Stomach (tissue), 9 donors: Measurements from ENCODE around the gene HS6ST3. TPM values are rescaled to one million over a fixed set of nuclear protein-coding genes. Genes with fewer than 3 reads are reported as not detected.

Experiments
- DNase-seq, 2 donors: peaks; one replicate each; pipeline versions ENCODE4 v3.0.0 to v3.0.0-alpha.2; 2013 to 2019
- H3K27ac ChIP-seq, 5 donors: fragments of 200-600 bp in 4 of 5; sonication (generic) in 4 of 5; one replicate each; pipeline ENCODE4 v1.5.1; 2013 to 2019; ENCODE audit warnings: mild to moderate bottlenecking in 1 of 5, moderate library complexity in 1 of 5
- H3K27me3 ChIP-seq, 3 donors: fragments of 200-600 bp; sonication (generic); one replicate each; pipeline ENCODE4 v1.5.1; 2017 to 2019; ENCODE audit warnings: mixed run types in 1 of 3
- H3K36me3 ChIP-seq, 4 donors: fragments of 200-600 bp; sonication (generic); 1 replicate in 3 of 4; 2 replicates in 1 of 4; pipeline ENCODE4 v1.5.1; 2016 to 2019
- H3K4me1 ChIP-seq, 4 donors: fragments of 200-600 bp; sonication (generic); one replicate each; pipeline ENCODE4 v1.5.1; 2016 to 2019
- H3K4me3 ChIP-seq, 4 donors: fragments of 200-600 bp; sonication (generic) in 3 of 4; one replicate each; pipeline ENCODE4 v1.5.1; 2016 to 2019; ENCODE audit warnings: mild to moderate bottlenecking in 1 of 4
- H3K9me3 ChIP-seq, 4 donors: fragments of 200-600 bp; sonication (generic); one replicate each; pipeline ENCODE4 v1.5.1; 2016 to 2019
- EP300 ChIP-seq: sonication (generic); formaldehyde crosslinking; IDR thresholded peaks from one replicate; pipeline ENCODE4 v1.6.1; 2017; ENCODE audit warnings: antibody characterized with exemption
- POLR2A ChIP-seq, 4 donors: fragments of 450-650 bp; IDR thresholded peaks; one replicate each; pipeline ENCODE4 v1.6.1; 2016; ENCODE audit warnings: antibody characterized with exemption in 4 of 4, control low read depth in 2 of 4, mild to moderate bottlenecking in 1 of 4, moderate library complexity in 1 of 4
- POLR2AphosphoS5 ChIP-seq, 3 donors: sonication (generic); formaldehyde crosslinking; IDR thresholded peaks; one replicate each; pipeline ENCODE4 v1.6.1; 2016; ENCODE audit warnings: antibody characterized with exemption in 3 of 3
- WGBS, 5 donors: extraction: QIAGEN DNeasy Blood & Tissue Kit in 3 of 5; methylation state at CpG; one replicate each; pipeline versions ENCODE4 v1.1.5 to v1.1.7; 2013 to 2018; 5-methylcytosine and 5-hydroxymethylcytosine counted together
- intact Hi-C: fragments of 100-400 bp; cut with DNase I; formaldehyde crosslinking; loops from one replicate; pipeline ENCODE4 v1.15.1; 2023; ENCODE audit warnings: low total_unique reads
- polyA plus RNA-seq, 3 donors: library from polyadenylated mRNA; stranded (reverse); fragments of 200-250 nt; gene quantifications; one replicate each; pipeline ENCODE4 v1.2.3, GENCODE V29; 2013
- total RNA-seq, 5 donors: library from RNA; depleted of rRNA; stranded (reverse); fragments of >200 nt; gene quantifications; one replicate each; pipeline versions ENCODE4 v1.1.0 to v1.2.3, GENCODE V29; 2014 to 2016
- TF ChIP-seq, protein P1 (sequence below), 7 experiments: fragments of 450-650 bp in 4 of 7; fragments of 200-600 bp in 3 of 7; sonication (generic) in 3 of 7; IDR thresholded peaks; one replicate each; pipeline ENCODE4 v1.5.1; 2016 to 2019; ENCODE audit warnings: antibody characterized with exemption in 7 of 7, control low read depth in 2 of 7, mild to moderate bottlenecking in 1 of 7
- donor health status: healthy with polysubstance abuse.
- donor health status: Bipolar disorder and iron deficiency.
- donor health status: healthy.

HS6ST3 gene
- total and polyA plus RNA-seq, 8 donors: 0.15 to 4.0 (median 0.75) TPM; not detected in 1

GRCh38 chr13:96431044-96431581 lies 341.2 kb downstream of the HS6ST3 start:
- no peak overlapping the region for H3K4me3 ChIP-seq
- H3K27me3 ChIP-seq: no peaks in the 10 kb centered on the region
- WGBS, 5 donors: 76 to 96% (median 88%) methylated on average over 4 to 5 of the region's 5 CpGs
- H3K27ac ChIP-seq: no peak overlapping the region
- TF ChIP-seq POLR2A (IDR thresholded peaks at IDR 0.05): no peak
- no peak for TF ChIP-seq POLR2AphosphoS5 (IDR thresholded peaks at IDR 0.05)
- TF ChIP-seq EP300: no peak
- TF ChIP-seq, protein P1, sequence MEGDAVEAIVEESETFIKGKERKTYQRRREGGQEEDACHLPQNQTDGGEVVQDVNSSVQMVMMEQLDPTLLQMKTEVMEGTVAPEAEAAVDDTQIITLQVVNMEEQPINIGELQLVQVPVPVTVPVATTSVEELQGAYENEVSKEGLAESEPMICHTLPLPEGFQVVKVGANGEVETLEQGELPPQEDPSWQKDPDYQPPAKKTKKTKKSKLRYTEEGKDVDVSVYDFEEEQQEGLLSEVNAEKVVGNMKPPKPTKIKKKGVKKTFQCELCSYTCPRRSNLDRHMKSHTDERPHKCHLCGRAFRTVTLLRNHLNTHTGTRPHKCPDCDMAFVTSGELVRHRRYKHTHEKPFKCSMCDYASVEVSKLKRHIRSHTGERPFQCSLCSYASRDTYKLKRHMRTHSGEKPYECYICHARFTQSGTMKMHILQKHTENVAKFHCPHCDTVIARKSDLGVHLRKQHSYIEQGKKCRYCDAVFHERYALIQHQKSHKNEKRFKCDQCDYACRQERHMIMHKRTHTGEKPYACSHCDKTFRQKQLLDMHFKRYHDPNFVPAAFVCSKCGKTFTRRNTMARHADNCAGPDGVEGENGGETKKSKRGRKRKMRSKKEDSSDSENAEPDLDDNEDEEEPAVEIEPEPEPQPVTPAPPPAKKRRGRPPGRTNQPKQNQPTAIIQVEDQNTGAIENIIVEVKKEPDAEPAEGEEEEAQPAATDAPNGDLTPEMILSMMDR (IDR thresholded peaks at IDR 0.05): no peak
- H3K36me3 ChIP-seq: no peaks in the 10 kb centered on the region
- DNase-seq: no peak
- H3K9me3 ChIP-seq: no peaks in the 10 kb centered on the region
- H3K4me1 ChIP-seq: no peaks in the 10 kb centered on the region
- intact Hi-C loops: no loop called here

GRCh38 chr13:96444676-96445075 lies 354.8 kb downstream of the HS6ST3 start:
- Histone ChIP-seq H3K27ac (no peak overlapping the region), H3K27me3 (no peaks in the 10 kb centered on the region), H3K4me1 (no peaks in the 10 kb centered on the region), H3K9me3 (no peaks in the 10 kb centered on the region), H3K4me3 (no peak overlapping the region), H3K36me3 (no peaks in the 10 kb centered on the region)
- no peak for DNase-seq
- TF ChIP-seq, protein P1 (IDR thresholded peaks at IDR 0.05): no peak
- TF ChIP-seq EP300 (no peak), POLR2A (IDR thresholded peaks at IDR 0.05) (no peak), POLR2AphosphoS5 (IDR thresholded peaks at IDR 0.05) (no peak)
- WGBS, 5 donors: 68 to 75% (median 73%) methylated on average over 3 of the region's 3 CpGs
- intact Hi-C loops: no loop called here

- Histone ChIP-seq H3K9me3 (no peaks in the 10 kb centered on the region), H3K4me3 (no peak overlapping the region), H3K27me3 (no peaks in the 10 kb centered on the region), H3K27ac (no peak overlapping the region), H3K36me3 (no peaks in the 10 kb centered on the region), H3K4me1 (no peaks in the 10 kb centered on the region)
- intact Hi-C loops: no loop called here
- DNase-seq: no peak
- WGBS, 5 donors: 74 to 94% (median 89%) methylated on average over 1 of the region's 1 CpG
- TF ChIP-seq, protein P1 (IDR thresholded peaks at IDR 0.05): no peak
- TF ChIP-seq EP300 (no peak), POLR2AphosphoS5 (IDR thresholded peaks at IDR 0.05) (no peak), POLR2A (IDR thresholded peaks at IDR 0.05) (no peak)
Measured at GRCh38 chr13:96449920-96450319, 360.0 kb downstream of the HS6ST3 start.

DNA sequence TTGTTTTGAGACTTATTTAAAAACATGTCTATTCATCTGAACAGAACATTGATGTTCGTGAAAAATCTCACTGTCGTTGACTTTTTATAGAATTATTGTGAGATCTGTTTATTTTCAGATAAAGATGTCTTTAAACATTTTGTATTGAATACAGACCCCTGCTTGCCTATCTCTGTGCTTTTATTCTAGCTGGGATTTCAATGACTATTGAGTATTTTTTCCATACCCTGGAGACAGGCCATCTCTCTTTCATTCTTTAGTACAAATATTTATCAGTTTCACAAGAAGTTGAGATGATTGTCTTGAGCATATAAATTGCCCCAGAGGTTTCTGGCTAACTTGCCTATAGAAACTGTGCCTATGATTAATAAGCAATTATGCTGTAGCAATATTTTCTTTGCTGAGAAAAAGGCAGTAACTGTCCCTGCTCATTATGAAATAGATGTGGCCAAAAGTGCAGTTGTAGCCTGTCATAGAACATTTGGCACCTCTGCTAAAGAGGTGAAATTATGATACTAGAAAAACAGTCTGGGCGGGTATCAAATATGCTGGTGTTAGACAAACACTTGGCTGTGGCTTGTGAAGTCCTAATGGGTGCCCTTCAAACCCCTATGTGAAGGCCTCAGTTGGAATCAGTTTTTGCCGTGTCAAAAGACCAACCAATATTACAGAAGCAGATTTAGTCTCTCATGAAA lies 360.6 kb downstream of the HS6ST3 start:
- no peaks in the 10 kb centered on the region for H3K27me3 ChIP-seq
- DNase-seq: no peak
- no peak overlapping the region for H3K4me3 ChIP-seq
- no peaks in the 10 kb centered on the region for H3K4me1 ChIP-seq
- no peak overlapping the region for H3K27ac ChIP-seq
- TF ChIP-seq POLR2A (IDR thresholded peaks at IDR 0.05) (no peak), EP300 (no peak), POLR2AphosphoS5 (IDR thresholded peaks at IDR 0.05) (no peak)
- TF ChIP-seq, protein P1 (IDR thresholded peaks at IDR 0.05): no peak
- intact Hi-C loops: no loop called here
- no peaks in the 10 kb centered on the region for H3K9me3 ChIP-seq
- 72 to 84% (median 79%) methylated on average over 4 of the region's 4 CpGs for WGBS, 5 donors
- no peaks in the 10 kb centered on the region for H3K36me3 ChIP-seq
